ENCODE data around the gene SH3BP1. TPM values are rescaled to one million over a fixed set of nuclear protein-coding genes. Genes with fewer than 3 reads are reported as not detected.

Gene SH3BP1
- total and polyA plus RNA-seq, 2 of the 13 experiments (the other 11 are each of a cell fraction or from before 2014, with no cell fraction given) = 8.4 to 18.5 TPM

GRCh38 chr22:37633625-37634416, 5.6 kb upstream of the SH3BP1 start (continued):
- TF ChIP-seq ZNF687 (CRISPR knock-in tag; IDR thresholded peaks at IDR 0.05) (peak; percentile 86), ZNF530 (CRISPR knock-in tag; IDR thresholded peaks at IDR 0.05; ENCODE audit: low read depth) (no peak), MED1 (CRISPR knock-in tag; IDR thresholded peaks at IDR 0.05) (peak; percentile 15), CBX5 (CRISPR knock-in tag; IDR thresholded peaks at IDR 0.05; ENCODE audit: borderline replicate concordance) (no peak; the same call in 1 of the 2 replicates), REPIN1 (CRISPR knock-in tag; IDR thresholded peaks at IDR 0.05; ENCODE audit: borderline replicate concordance, low read depth) (peak; percentile 66; the same call in 1 of the 2 replicates), ZNF101 (CRISPR knock-in tag; IDR thresholded peaks at IDR 0.05; ENCODE audit: borderline replicate concordance, low read depth) (no peak), SALL1 (CRISPR knock-in tag; IDR thresholded peaks at IDR 0.05) (peak; percentile 46), SP4 (CRISPR knock-in tag; IDR thresholded peaks at IDR 0.05) (peak; percentile 74), MEIS1 (CRISPR knock-in tag; IDR thresholded peaks at IDR 0.05; ENCODE audit: borderline replicate concordance) (no peak), KDM3A (CRISPR knock-in tag; IDR thresholded peaks at IDR 0.05; ENCODE audit: low read depth) (no peak), CCDC6 (CRISPR knock-in tag; IDR thresholded peaks at IDR 0.05) (peak; percentile 51; the same call in 1 of the 2 replicates), ZNF224 (CRISPR knock-in tag; IDR thresholded peaks at IDR 0.05) (no peak), HMGXB3 (CRISPR knock-in tag; IDR thresholded peaks at IDR 0.05; ENCODE audit: borderline replicate concordance) (no peak)
- TF ChIP-seq, protein P1, sequence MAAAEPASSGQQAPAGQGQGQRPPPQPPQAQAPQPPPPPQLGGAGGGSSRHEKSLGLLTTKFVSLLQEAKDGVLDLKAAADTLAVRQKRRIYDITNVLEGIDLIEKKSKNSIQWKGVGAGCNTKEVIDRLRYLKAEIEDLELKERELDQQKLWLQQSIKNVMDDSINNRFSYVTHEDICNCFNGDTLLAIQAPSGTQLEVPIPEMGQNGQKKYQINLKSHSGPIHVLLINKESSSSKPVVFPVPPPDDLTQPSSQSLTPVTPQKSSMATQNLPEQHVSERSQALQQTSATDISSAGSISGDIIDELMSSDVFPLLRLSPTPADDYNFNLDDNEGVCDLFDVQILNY (CRISPR knock-in tag; conservative IDR thresholded peaks at IDR 0.05) = no peak

All from HepG2 (cell line).